GM18507 (cell line): ENCODE results near the gene MYOZ3.

Experiments used
- DNase-seq: peaks from one replicate; pipeline ENCODE4 v3.0.0; 2011; ENCODE audit warnings: low read depth; ENCODE audit not compliant: insufficient read length; ENCODE audit errors: extremely low spot score
- FAIRE-seq: peaks from 2 replicates; lab custom pipeline; 2011; peaks lifted over from hg19 to GRCh38; lab: Jason Lieb, UNC

The MYOZ3 gene

GRCh38 chr5:150641006-150641570, 20.0 kb upstream of the MYOZ3 start:
- FAIRE-seq (no peak), DNase-seq (no peak)

GRCh38 chr5:150641824-150642566, 19.1 kb upstream of the MYOZ3 start:
- DNase-seq, result no peak
- FAIRE-seq, result no peak

GRCh38 chr5:150642567-150642927, 18.5 kb upstream of the MYOZ3 start:
- no peak for FAIRE-seq
- DNase-seq, result no peak

GRCh38 chr5:150642991-150643710, 17.9 kb upstream of the MYOZ3 start:
- FAIRE-seq (no peak), DNase-seq (no peak)

GRCh38 chr5:150644058-150644457, 17.0 kb upstream of the MYOZ3 start:
- DNase-seq, result no peak
- no peak for FAIRE-seq

GRCh38 chr5:150644514-150644913, 16.5 kb upstream of the MYOZ3 start:
- FAIRE-seq (no peak), DNase-seq (no peak)

- no peak for DNase-seq
- FAIRE-seq, result no peak
These were observed 15.9 kb upstream of the MYOZ3 start for GRCh38 chr5:150645070-150645700.

GRCh38 chr5:150647275-150648251, 13.5 kb upstream of the MYOZ3 start:
- FAIRE-seq (no peak), DNase-seq (no peak)

- DNase-seq, result no peak
- no peak for FAIRE-seq
These were observed 12.6 kb upstream of the MYOZ3 start for GRCh38 chr5:150648294-150649107.

GRCh38 chr5:150649108-150650020, 11.7 kb upstream of the MYOZ3 start:
- FAIRE-seq, result no peak
- DNase-seq, result no peak

- no peak for FAIRE-seq
- DNase-seq, result no peak
These were observed 10.7 kb upstream of the MYOZ3 start for GRCh38 chr5:150650021-150651006.

- DNase-seq (no peak), FAIRE-seq (no peak)
These were observed 9.7 kb upstream of the MYOZ3 start for GRCh38 chr5:150651382-150651781.

- DNase-seq (no peak), FAIRE-seq (no peak)
These were observed 9.0 kb upstream of the MYOZ3 start for GRCh38 chr5:150651924-150652671.

- no peak for FAIRE-seq
- no peak for DNase-seq
These were observed 7.8 kb upstream of the MYOZ3 start for GRCh38 chr5:150653145-150653761.

- FAIRE-seq, result no peak
These were observed 7.1 kb upstream of the MYOZ3 start for GRCh38 chr5:150653762-150654556.

More at GRCh38 chr5:150653762-150654556, 7.1 kb upstream of the MYOZ3 start:
- DNase-seq, result no peak
